HG03025 (cell line): ENCODE measurements around the gene WDHD1.
"Not testable (repeated sequence)": the region's sequence is repeated elsewhere in the genome, so short reads cannot be mapped to it uniquely, and the experiment has no call there.

Experiments
- ATAC-seq: cut with Tn5 transposase; IDR thresholded peaks from one replicate; pipeline ENCODE4 v1.9.1; 2021; ENCODE audit warnings: mild to moderate bottlenecking, moderate library complexity; ENCODE audit not compliant: unreplicated experiment, low FRiP score

Gene WDHD1

GRCh38 chr14:54918427-54918826 lies 108.5 kb downstream of the WDHD1 start:
- ATAC-seq: no peak

- ATAC-seq: no peak
These were observed 110.8 kb downstream of the WDHD1 start for GRCh38 chr14:54916101-54916500.

GRCh38 chr14:54909817-54910558 lies 116.9 kb downstream of the WDHD1 start:
- no peak for ATAC-seq

- not testable (repeated sequence) for ATAC-seq
These were observed 117.9 kb downstream of the WDHD1 start for GRCh38 chr14:54908973-54909372.

GRCh38 chr14:54908190-54908589 lies 118.7 kb downstream of the WDHD1 start:
- ATAC-seq: no peak

GRCh38 chr14:54906075-54906474 lies 120.8 kb downstream of the WDHD1 start:
- ATAC-seq: no peak

- ATAC-seq: peak; percentile 81
These were observed 124.1 kb downstream of the WDHD1 start, which contains the start of gene GCH1 for GRCh38 chr14:54902521-54903420. Gene GCH1, minus strand, starts transcription at chr14:54902826. Its CDS starts 163 bp downstream, at chr14:54902663.

- ATAC-seq: peak; percentile 46
These were observed 124.8 kb downstream of the WDHD1 start for GRCh38 chr14:54902143-54902520.

- no peak for ATAC-seq
These were observed 125.3 kb downstream of the WDHD1 start for GRCh38 chr14:54901380-54902142.

- ATAC-seq: no peak
These were observed 127.3 kb downstream of the WDHD1 start for GRCh38 chr14:54899573-54899972.

GRCh38 chr14:54897809-54898555 lies 128.9 kb downstream of the WDHD1 start:
- not testable (repeated sequence) for ATAC-seq

GRCh38 chr14:54895683-54896082 lies 131.2 kb downstream of the WDHD1 start:
- no peak for ATAC-seq

GRCh38 chr14:54894995-54895394 lies 131.9 kb downstream of the WDHD1 start:
- no peak for ATAC-seq

GRCh38 chr14:54893151-54893760 lies 133.6 kb downstream of the WDHD1 start:
- no peak for ATAC-seq

GRCh38 chr14:54891471-54892245 lies 135.2 kb downstream of the WDHD1 start:
- ATAC-seq: no peak

GRCh38 chr14:54890788-54891187 lies 136.1 kb downstream of the WDHD1 start:
- ATAC-seq: peak; percentile 94

- no peak for ATAC-seq
These were observed 137.0 kb downstream of the WDHD1 start for GRCh38 chr14:54889919-54890318.
